ENCODE measurements around the gene ENTPD2. TPM values are rescaled to one million over a fixed set of nuclear protein-coding genes. Genes with fewer than 3 reads are reported as not detected.

ENTPD2 gene
- total and polyA plus RNA-seq, 9 of the 15 experiments (the other 6 are each of a cell fraction or from before 2014, with no cell fraction given), result 0.04 to 0.60 (median 0.14) TPM; not detected in 4

GRCh38 chr9:137028263-137029057, 25.4 kb downstream of the ENTPD2 start (continued):
- no peak for TF ChIP-seq SMAD1 (IDR thresholded peaks at IDR 0.05; ENCODE audit: low read depth, low read length, partially characterized antibody)
- no peak for TF ChIP-seq EZH2 (IDR thresholded peaks at IDR 0.05; ENCODE audit: borderline replicate concordance, low read depth, low read length)
- no peak for TF ChIP-seq RUNX1 (IDR thresholded peaks at IDR 0.05; ENCODE audit: low read depth)
- TF ChIP-seq MAZ (CRISPR knock-in tag; conservative IDR thresholded peaks at IDR 0.05 in 1 of 2, IDR thresholded peaks at IDR 0.05 in 1 of 2), result peak in 1 of 2 experiments; percentile 40; a peak in 2 of 4 replicates
- TF ChIP-seq, protein P1, sequence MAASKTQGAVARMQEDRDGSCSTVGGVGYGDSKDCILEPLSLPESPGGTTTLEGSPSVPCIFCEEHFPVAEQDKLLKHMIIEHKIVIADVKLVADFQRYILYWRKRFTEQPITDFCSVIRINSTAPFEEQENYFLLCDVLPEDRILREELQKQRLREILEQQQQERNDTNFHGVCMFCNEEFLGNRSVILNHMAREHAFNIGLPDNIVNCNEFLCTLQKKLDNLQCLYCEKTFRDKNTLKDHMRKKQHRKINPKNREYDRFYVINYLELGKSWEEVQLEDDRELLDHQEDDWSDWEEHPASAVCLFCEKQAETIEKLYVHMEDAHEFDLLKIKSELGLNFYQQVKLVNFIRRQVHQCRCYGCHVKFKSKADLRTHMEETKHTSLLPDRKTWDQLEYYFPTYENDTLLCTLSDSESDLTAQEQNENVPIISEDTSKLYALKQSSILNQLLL (CRISPR knock-in tag; IDR thresholded peaks at IDR 0.05; ENCODE audit: borderline replicate concordance), result no peak
- TF ChIP-seq, protein P2, sequence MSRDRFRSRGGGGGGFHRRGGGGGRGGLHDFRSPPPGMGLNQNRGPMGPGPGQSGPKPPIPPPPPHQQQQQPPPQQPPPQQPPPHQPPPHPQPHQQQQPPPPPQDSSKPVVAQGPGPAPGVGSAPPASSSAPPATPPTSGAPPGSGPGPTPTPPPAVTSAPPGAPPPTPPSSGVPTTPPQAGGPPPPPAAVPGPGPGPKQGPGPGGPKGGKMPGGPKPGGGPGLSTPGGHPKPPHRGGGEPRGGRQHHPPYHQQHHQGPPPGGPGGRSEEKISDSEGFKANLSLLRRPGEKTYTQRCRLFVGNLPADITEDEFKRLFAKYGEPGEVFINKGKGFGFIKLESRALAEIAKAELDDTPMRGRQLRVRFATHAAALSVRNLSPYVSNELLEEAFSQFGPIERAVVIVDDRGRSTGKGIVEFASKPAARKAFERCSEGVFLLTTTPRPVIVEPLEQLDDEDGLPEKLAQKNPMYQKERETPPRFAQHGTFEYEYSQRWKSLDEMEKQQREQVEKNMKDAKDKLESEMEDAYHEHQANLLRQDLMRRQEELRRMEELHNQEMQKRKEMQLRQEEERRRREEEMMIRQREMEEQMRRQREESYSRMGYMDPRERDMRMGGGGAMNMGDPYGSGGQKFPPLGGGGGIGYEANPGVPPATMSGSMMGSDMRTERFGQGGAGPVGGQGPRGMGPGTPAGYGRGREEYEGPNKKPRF (IDR thresholded peaks at IDR 0.05; ENCODE audit: low read depth, low read length), result no peak
- no peak for TF ChIP-seq LEF1 (IDR thresholded peaks at IDR 0.05)
- TF ChIP-seq SMARCC2 (IDR thresholded peaks at IDR 0.05; ENCODE audit: low read depth), result no peak
- no peak for TF ChIP-seq ETV1 (tag; conservative IDR thresholded peaks at IDR 0.05; ENCODE audit: low read depth)
- TF ChIP-seq ZNF431 (CRISPR knock-in tag; IDR thresholded peaks at IDR 0.05), result peak; percentile 62; the same call in 1 of the 2 replicates
- TF ChIP-seq SMARCE1 (IDR thresholded peaks at IDR 0.05), result 0 out of 2 replicates have a peak, but pooled peaks have one; percentile 24
- TF ChIP-seq PTBP1 (IDR thresholded peaks at IDR 0.05; ENCODE audit: low read depth, low read length), result no peak
- TF ChIP-seq ZBTB1 (CRISPR knock-in tag; IDR thresholded peaks at IDR 0.05; ENCODE audit: borderline replicate concordance, low read depth), result 0 out of 2 replicates have a peak, but pooled peaks have one; percentile 15
- no peak for TF ChIP-seq ZBTB33 (CRISPR knock-in tag; IDR thresholded peaks at IDR 0.05)
- TF ChIP-seq SMAD2 (IDR thresholded peaks at IDR 0.05; ENCODE audit: low read depth, low read length), result no peak
- TF ChIP-seq SIN3B (IDR thresholded peaks at IDR 0.05; ENCODE audit: low read depth), result no peak
- no peak for TF ChIP-seq CEBPZ (IDR thresholded peaks at IDR 0.05; ENCODE audit: borderline replicate concordance, low read depth, low read length)
- TF ChIP-seq NFRKB (IDR thresholded peaks at IDR 0.05; ENCODE audit: low read depth), result no peak

Data from K562 (cell line).